ENCODE measurements around the gene LSG1. TPM values are rescaled to one million over a fixed set of nuclear protein-coding genes. Genes with fewer than 3 reads are reported as not detected.

LSG1 gene
- total RNA-seq, 1 donor from 2014 or later = 41.2 TPM

- peaks cover 46% of the 10 kb centered on the region for H3K4me1 Mint-ChIP-seq
- H3K9me3 Mint-ChIP-seq = peaks cover 4% of the 10 kb centered on the region
- H3K27ac Mint-ChIP-seq = peak overlapping the region; percentile 50
- H2AFZ ChIP-seq (replicated peaks) = peak overlapping the region; percentile 82
- TF ChIP-seq CTCF (IDR thresholded peaks at IDR 0.05) (no peak), EZH2phosphoT487 (IDR thresholded peaks at IDR 0.05) (no peak), EZH2 (IDR thresholded peaks at IDR 0.05) (no peak)
- peak overlapping the region; percentile 92 for H3K4me3 Mint-ChIP-seq
- no peaks in the 10 kb centered on the region for H3K36me3 ChIP-seq
- H3K27ac ChIP-seq = no peak overlapping the region
- no peak overlapping the region for H3K9ac ChIP-seq
- H3K27me3 Mint-ChIP-seq (ENCODE audit: insufficient read depth, low read depth) = peaks cover 24% of the 10 kb centered on the region
- H3K4me3 ChIP-seq = peak overlapping the region; percentile 60
- H3K9me3 ChIP-seq (ENCODE audit: low read depth) = no peaks in the 10 kb centered on the region
- no peaks in the 10 kb centered on the region for H3K79me2 ChIP-seq (ENCODE audit: low read depth)
- peaks cover 19% of the 10 kb centered on the region for H3F3A ChIP-seq (ENCODE audit: low read depth)
- peaks cover 5% of the 10 kb centered on the region for H3K4me1 ChIP-seq
- H3K36me3 Mint-ChIP-seq = no peaks in the 10 kb centered on the region
- H3K27me3 ChIP-seq = peaks cover 39% of the 10 kb centered on the region
- peak overlapping the region; percentile 83 for H3K4me2 ChIP-seq
- DNase-seq (ENCODE audit: low spot score) = no peak
- no peaks in the 10 kb centered on the region for H4K20me1 ChIP-seq (ENCODE audit: low read depth)
These were observed 14.4 kb upstream of the LSG1 start for GRCh38 chr3:194686414-194686815.

GRCh38 chr3:194685718-194686413 lies 13.9 kb upstream of the LSG1 start, which contains the start of gene FAM43A:
Gene FAM43A (plus strand): TSS chr3:194685883. CDS start chr3:194686827, 944 bp downstream.
- peak within 1 kb of the TSS; percentile 82 for H2AFZ ChIP-seq (replicated peaks)
- H4K20me1 ChIP-seq (ENCODE audit: low read depth) = no peaks in the 10 kb centered on the region
- Mint-ChIP-seq H3K9me3 (peaks cover 4% of the 10 kb centered on the region), H3K27ac (peak within 1 kb of the TSS; percentile 50), H3K27me3 (ENCODE audit: insufficient read depth, low read depth) (peaks cover 28% of the 10 kb centered on the region), H3K36me3 (no peaks in the 10 kb centered on the region), H3K4me1 (peaks cover 41% of the 10 kb centered on the region), H3K4me3 (peak within 1 kb of the TSS; percentile 92)
- H3K27me3 ChIP-seq = peaks cover 39% of the 10 kb centered on the region
- H3K79me2 ChIP-seq (ENCODE audit: low read depth) = no peaks in the 10 kb centered on the region
- no peaks in the 10 kb centered on the region for H3K36me3 ChIP-seq
- peaks cover 5% of the 10 kb centered on the region for H3K4me1 ChIP-seq
- peaks cover 19% of the 10 kb centered on the region for H3F3A ChIP-seq (ENCODE audit: low read depth)
- peak; percentile 91 for DNase-seq (ENCODE audit: low spot score)
- no peak within 1 kb of the TSS for H3K27ac ChIP-seq
- H3K4me3 ChIP-seq = peak within 1 kb of the TSS; percentile 60
- no peak within 1 kb of the TSS for H3K9ac ChIP-seq
- TF ChIP-seq EZH2phosphoT487 (IDR thresholded peaks at IDR 0.05) (no peak), CTCF (IDR thresholded peaks at IDR 0.05) (peak; percentile 41), EZH2 (IDR thresholded peaks at IDR 0.05) (no peak)
- H3K9me3 ChIP-seq (ENCODE audit: low read depth) = no peaks in the 10 kb centered on the region
- peak within 1 kb of the TSS; percentile 83 for H3K4me2 ChIP-seq

- Histone ChIP-seq H3K27ac (no peak overlapping the region), H3K4me1 (peaks cover 5% of the 10 kb centered on the region), H3K27me3 (peaks cover 39% of the 10 kb centered on the region), H3K79me2 (ENCODE audit: low read depth) (no peaks in the 10 kb centered on the region), H3K36me3 (no peaks in the 10 kb centered on the region), H4K20me1 (ENCODE audit: low read depth) (no peaks in the 10 kb centered on the region), H3K9ac (no peak overlapping the region), H3F3A (ENCODE audit: low read depth) (peaks cover 19% of the 10 kb centered on the region), H2AFZ (replicated peaks) (peak overlapping the region; percentile 82), H3K4me2 (peak overlapping the region; percentile 83), H3K4me3 (peak overlapping the region; percentile 60), H3K9me3 (ENCODE audit: low read depth) (no peaks in the 10 kb centered on the region)
- Mint-ChIP-seq H3K9me3 (peaks cover 4% of the 10 kb centered on the region), H3K4me3 (peak overlapping the region; percentile 92), H3K4me1 (peaks cover 35% of the 10 kb centered on the region), H3K27ac (no peak overlapping the region), H3K36me3 (no peaks in the 10 kb centered on the region), H3K27me3 (ENCODE audit: insufficient read depth, low read depth) (peaks cover 28% of the 10 kb centered on the region)
- TF ChIP-seq CTCF (IDR thresholded peaks at IDR 0.05) (no peak), EZH2 (IDR thresholded peaks at IDR 0.05) (no peak), EZH2phosphoT487 (IDR thresholded peaks at IDR 0.05) (no peak)
- no peak for DNase-seq (ENCODE audit: low spot score)
These were observed 13.2 kb upstream of the LSG1 start for GRCh38 chr3:194685065-194685717.

Measured in neural progenitor cell (in vitro differentiated cells).